IMR-90 (cell line): ENCODE data around the gene EPAS1.

Experiments used
- ELK1 ChIP-seq: fragments of 150-350 bp; IDR thresholded peaks from 2 replicates; pipeline ENCODE4 v1.6.1; 2016; ENCODE audit warnings: low read depth, mild to moderate bottlenecking, low read length, moderate library complexity, borderline replicate concordance
- MAFK ChIP-seq: IDR thresholded peaks from 2 replicates; pipeline ENCODE4 v1.6.1; 2012; ENCODE audit warnings: low read depth, low read length, improper control_type of control experiment
- POLR2A ChIP-seq: IDR thresholded peaks from 2 replicates; pipeline ENCODE4 v1.6.1; 2012; ENCODE audit warnings: mild to moderate bottlenecking, low read depth, low read length
- RAD21 ChIP-seq: IDR thresholded peaks from 2 replicates; pipeline ENCODE4 v1.6.1; 2012; ENCODE audit warnings: low read length, improper control_type of control experiment
- RCOR1 ChIP-seq: IDR thresholded peaks from 2 replicates; pipeline ENCODE4 v1.6.1; 2012; ENCODE audit warnings: mild to moderate bottlenecking, low read length, improper control_type of control experiment; ENCODE audit not compliant: insufficient replicate concordance
- SMC3 ChIP-seq: fragments of 150-350 bp; IDR thresholded peaks from 2 replicates; pipeline ENCODE4 v1.6.1; 2016; ENCODE audit warnings: low read depth, mild to moderate bottlenecking, antibody characterized with exemption, low read length, moderate library complexity
- TF ChIP-seq, protein P1 (sequence below): conservative IDR thresholded peaks from 2 replicates; pipeline ENCODE4 v1.5.1; 2012; ENCODE audit warnings: mild to moderate bottlenecking, low read depth, low read length, improper control_type of control experiment
- TF ChIP-seq, protein P2 (sequence below): fragments of 150-350 bp; IDR thresholded peaks from 2 replicates; pipeline ENCODE4 v1.6.1; 2017; ENCODE audit warnings: mild to moderate bottlenecking, antibody characterized with exemption, low read length, low read depth

DNA sequence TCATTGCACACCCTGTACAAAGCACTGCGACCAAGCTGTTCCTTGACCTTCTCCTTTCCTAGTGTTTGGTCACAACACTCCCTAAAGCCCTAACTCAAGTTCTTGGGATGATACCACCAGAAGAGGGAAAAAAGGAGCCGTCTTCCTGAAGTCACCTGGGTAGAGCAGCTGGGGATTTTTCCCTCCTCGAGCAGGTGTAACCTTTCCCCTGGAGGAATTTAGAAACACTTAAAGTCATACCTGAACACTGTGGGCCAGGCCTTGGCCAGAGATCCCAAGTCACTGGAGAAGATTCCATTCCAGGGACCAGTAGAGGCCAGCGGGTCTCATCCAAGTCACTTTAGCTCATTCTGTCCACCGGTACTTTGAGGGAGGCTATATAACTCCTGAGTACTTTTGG, 13.2 kb downstream of the EPAS1 start:
- TF ChIP-seq, protein P1, sequence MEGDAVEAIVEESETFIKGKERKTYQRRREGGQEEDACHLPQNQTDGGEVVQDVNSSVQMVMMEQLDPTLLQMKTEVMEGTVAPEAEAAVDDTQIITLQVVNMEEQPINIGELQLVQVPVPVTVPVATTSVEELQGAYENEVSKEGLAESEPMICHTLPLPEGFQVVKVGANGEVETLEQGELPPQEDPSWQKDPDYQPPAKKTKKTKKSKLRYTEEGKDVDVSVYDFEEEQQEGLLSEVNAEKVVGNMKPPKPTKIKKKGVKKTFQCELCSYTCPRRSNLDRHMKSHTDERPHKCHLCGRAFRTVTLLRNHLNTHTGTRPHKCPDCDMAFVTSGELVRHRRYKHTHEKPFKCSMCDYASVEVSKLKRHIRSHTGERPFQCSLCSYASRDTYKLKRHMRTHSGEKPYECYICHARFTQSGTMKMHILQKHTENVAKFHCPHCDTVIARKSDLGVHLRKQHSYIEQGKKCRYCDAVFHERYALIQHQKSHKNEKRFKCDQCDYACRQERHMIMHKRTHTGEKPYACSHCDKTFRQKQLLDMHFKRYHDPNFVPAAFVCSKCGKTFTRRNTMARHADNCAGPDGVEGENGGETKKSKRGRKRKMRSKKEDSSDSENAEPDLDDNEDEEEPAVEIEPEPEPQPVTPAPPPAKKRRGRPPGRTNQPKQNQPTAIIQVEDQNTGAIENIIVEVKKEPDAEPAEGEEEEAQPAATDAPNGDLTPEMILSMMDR = no peak
- TF ChIP-seq MAFK (no peak), RCOR1 (no peak), RAD21 (no peak), ELK1 (no peak), POLR2A (no peak), SMC3 (no peak)
- TF ChIP-seq, protein P2, sequence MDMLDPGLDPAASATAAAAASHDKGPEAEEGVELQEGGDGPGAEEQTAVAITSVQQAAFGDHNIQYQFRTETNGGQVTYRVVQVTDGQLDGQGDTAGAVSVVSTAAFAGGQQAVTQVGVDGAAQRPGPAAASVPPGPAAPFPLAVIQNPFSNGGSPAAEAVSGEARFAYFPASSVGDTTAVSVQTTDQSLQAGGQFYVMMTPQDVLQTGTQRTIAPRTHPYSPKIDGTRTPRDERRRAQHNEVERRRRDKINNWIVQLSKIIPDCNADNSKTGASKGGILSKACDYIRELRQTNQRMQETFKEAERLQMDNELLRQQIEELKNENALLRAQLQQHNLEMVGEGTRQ = no peak
